GM23338 (cell line): ENCODE data around the gene GPRIN1. TPM values are rescaled to one million over a fixed set of nuclear protein-coding genes. Genes with fewer than 3 reads are reported as not detected.

Experiments used
- ATAC-seq: fragments of 200-7000 bp; cut with Tn5 transposase; 3 replicates; pipeline ENCODE4 v1.9.1; 2020
- DNase-seq: peaks from one replicate; pipeline ENCODE4 v3.0.0-alpha.2; 2015; ENCODE audit warnings: low spot score
- H2AFZ ChIP-seq: fragments of 200-600 bp; sonication (generic); 2 replicates; pipeline ENCODE4 v1.8.0; 2016; ENCODE audit warnings: antibody characterized with exemption, mild to moderate bottlenecking, moderate library complexity
- H3F3A ChIP-seq: fragments of 200-600 bp; sonication (generic); replicated peaks from 2 replicates; pipeline ENCODE4 v1.8.0; 2017; ENCODE audit warnings: antibody characterized with exemption, mixed run types, low read depth
- H3K27ac ChIP-seq: fragments of 200-600 bp; sonication (generic); 2 replicates; pipeline ENCODE4 v1.6.1; 2016; ENCODE audit warnings: low read depth
- H3K27me3 ChIP-seq: fragments of 200-600 bp; sonication (generic); 2 replicates; pipeline ENCODE4 v1.8.0; 2016; ENCODE audit warnings: mild to moderate bottlenecking, mixed run types, moderate library complexity; ENCODE audit not compliant: insufficient read depth
- H3K36me3 ChIP-seq: fragments of 200-600 bp; sonication (generic); 2 replicates; pipeline ENCODE4 v1.8.0; 2016; ENCODE audit warnings: mild to moderate bottlenecking; ENCODE audit not compliant: insufficient read depth
- H3K4me1 ChIP-seq: fragments of 200-600 bp; sonication (generic); 2 replicates; pipeline ENCODE4 v1.8.0; 2016; ENCODE audit warnings: mild to moderate bottlenecking, moderate library complexity; ENCODE audit not compliant: insufficient read depth
- H3K4me2 ChIP-seq: fragments of 200-600 bp; sonication (generic); 2 replicates; pipeline ENCODE4 v1.7.1; 2017; ENCODE audit warnings: mixed run types
- H3K4me3 ChIP-seq: fragments of 200-600 bp; sonication (generic); 2 replicates; pipeline ENCODE4 v1.6.1; 2016; ENCODE audit warnings: mixed run types
- H3K79me2 ChIP-seq: fragments of 200-600 bp; sonication (generic); replicated peaks from 2 replicates; pipeline ENCODE4 v1.8.0; 2017; ENCODE audit warnings: mild to moderate bottlenecking; ENCODE audit not compliant: insufficient read depth
- H3K9me2 ChIP-seq: fragments of 200-600 bp; sonication (generic); 2 replicates; pipeline ENCODE4 v1.8.0; 2017; ENCODE audit not compliant: insufficient read depth
- H4K20me1 ChIP-seq: fragments of 200-600 bp; sonication (generic); replicated peaks from 2 replicates; pipeline ENCODE4 v1.8.0; 2017; ENCODE audit warnings: mild to moderate bottlenecking; ENCODE audit not compliant: insufficient read depth
- H3K27ac Mint-ChIP-seq: 2 replicates; pipeline ENCODE4 v1.8.0; 2020; ENCODE audit warnings: inconsistent platforms, mild to moderate bottlenecking, moderate library complexity, mixed read lengths
- H3K27me3 Mint-ChIP-seq: 3 replicates; pipeline ENCODE4 v1.8.0; 2022; ENCODE audit warnings: low read depth, mild to moderate bottlenecking, moderate library complexity, mixed read lengths, inconsistent platforms; ENCODE audit not compliant: insufficient read depth, poor library complexity
- H3K36me3 Mint-ChIP-seq: 3 replicates; pipeline ENCODE4 v1.8.0; 2021; ENCODE audit warnings: low read depth, mild to moderate bottlenecking, inconsistent platforms, moderate library complexity, mixed read lengths
- H3K4me1 Mint-ChIP-seq: 3 replicates; pipeline ENCODE4 v1.8.0; 2020; ENCODE audit warnings: mild to moderate bottlenecking, inconsistent platforms, mixed read lengths
- H3K4me3 Mint-ChIP-seq: 3 replicates; pipeline ENCODE4 v1.8.0; 2021; ENCODE audit warnings: moderate library complexity, mild to moderate bottlenecking, inconsistent platforms, mixed read lengths
- H3K9me3 Mint-ChIP-seq: 3 replicates; pipeline ENCODE4 v1.8.0; 2020; ENCODE audit warnings: moderate library complexity, mild to moderate bottlenecking, inconsistent platforms, mixed read lengths
- ETS1 ChIP-seq: IDR thresholded peaks from 2 replicates; pipeline ENCODE4 v1.6.1; 2016; ENCODE audit warnings: antibody characterized with exemption
- EZH2 ChIP-seq: fragments of 200-600 bp; sonication (generic); IDR thresholded peaks from one replicate; pipeline ENCODE4 v1.8.0; 2017; ENCODE audit warnings: antibody characterized with exemption, mild to moderate bottlenecking, low read depth; ENCODE audit not compliant: unreplicated experiment
- EZH2phosphoT487 ChIP-seq: fragments of 200-600 bp; sonication (generic); IDR thresholded peaks from one replicate; pipeline ENCODE4 v1.8.1; 2018; ENCODE audit warnings: antibody characterized with exemption; ENCODE audit not compliant: unreplicated experiment
- JUNB ChIP-seq: IDR thresholded peaks from one replicate; pipeline ENCODE4 v1.6.1; 2016; ENCODE audit warnings: antibody characterized with exemption; ENCODE audit not compliant: unreplicated experiment
- NANOG ChIP-seq: IDR thresholded peaks from 2 replicates; pipeline ENCODE4 v1.6.1; 2016; ENCODE audit warnings: antibody characterized with exemption, borderline replicate concordance
- POLR2AphosphoS5 ChIP-seq: IDR thresholded peaks from 2 replicates; pipeline ENCODE4 v1.6.1; 2016; ENCODE audit warnings: antibody characterized with exemption, low read depth
- STAT1 ChIP-seq: IDR thresholded peaks from one replicate; pipeline ENCODE4 v1.6.1; 2016; ENCODE audit warnings: antibody characterized with exemption; ENCODE audit not compliant: unreplicated experiment
- ZNF114 ChIP-seq: fragments of 250-450 bp; sonication (Bioruptor Pico); IDR thresholded peaks from 2 replicates; pipeline ENCODE4 v1.5.0; 2020; ENCODE audit warnings: mild to moderate bottlenecking, moderate library complexity
- ZNF331 ChIP-seq: fragments of 250-450 bp; sonication (Bioruptor Pico); IDR thresholded peaks from 2 replicates; pipeline ENCODE4 v1.5.0; 2020; ENCODE audit warnings: low read depth, mild to moderate bottlenecking, moderate library complexity
- polyA plus RNA-seq: library from polyadenylated mRNA; unstranded; fragments of >200 nt; fragmentation: Nextera tagmentation; extraction: Ambion mirVana; gene quantifications from 2 replicates; pipeline ENCODE4 v1.2.1, GENCODE V29; 2016
- total RNA-seq: library from RNA; depleted of rRNA; stranded (reverse); fragments of >200 nt; shearing (Covaris generic); gene quantifications from 2 replicates; pipeline ENCODE4 v1.2.3, GENCODE V29; 2014
- TF ChIP-seq, protein P1 (sequence below): IDR thresholded peaks from one replicate; pipeline ENCODE4 v1.6.1; 2018; ENCODE audit warnings: antibody characterized with exemption; ENCODE audit not compliant: unreplicated experiment
- TF ChIP-seq, protein P2 (sequence below): fragments of 250-450 bp; sonication (Bioruptor Pico); IDR thresholded peaks from 2 replicates; pipeline ENCODE4 v1.5.0; 2020; ENCODE audit warnings: mild to moderate bottlenecking, moderate library complexity

Gene GPRIN1
- total and polyA plus RNA-seq, 2 experiments from 2014 or later, result 3.8 to 14.6 TPM

DNA sequence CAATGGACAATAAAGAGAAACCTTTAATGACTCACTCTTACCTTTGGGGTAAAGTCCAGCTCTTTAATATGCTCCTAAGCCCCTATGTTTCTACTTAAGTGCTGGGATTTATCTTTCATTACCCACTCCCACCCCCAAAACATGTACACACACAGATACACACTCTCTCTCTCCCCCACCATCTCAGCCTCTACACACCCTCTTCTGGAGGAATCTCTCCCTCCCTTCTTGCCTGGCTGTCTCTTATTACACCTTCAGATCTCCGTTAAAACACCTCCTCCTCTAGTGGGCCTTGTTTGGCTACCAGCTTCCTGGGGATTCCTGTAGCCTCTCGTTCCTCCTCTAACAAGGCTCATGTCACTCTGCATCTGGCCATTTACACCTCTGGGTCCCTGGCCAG lies 6.9 kb downstream of the GPRIN1 start:
- H3F3A ChIP-seq, result no peaks in the 10 kb centered on the region
- no peak overlapping the region for H3K27ac ChIP-seq
- H3K36me3 ChIP-seq, result no peaks in the 10 kb centered on the region
- no peak overlapping the region for H2AFZ ChIP-seq
- ATAC-seq (peak; percentile 45), DNase-seq (no peak)
- H3K27me3 ChIP-seq, result peaks cover 2% of the 10 kb centered on the region; the same call in 1 of the 2 replicates
- no peaks in the 10 kb centered on the region for H3K9me2 ChIP-seq
- no peak overlapping the region; the same call in 2 of the 3 replicates for H3K4me3 Mint-ChIP-seq
- peaks cover 11% of the 10 kb centered on the region for H3K27me3 Mint-ChIP-seq
- peaks cover 18% of the 10 kb centered on the region for H3K36me3 Mint-ChIP-seq
- no peak overlapping the region for H3K4me2 ChIP-seq
- no peaks in the 10 kb centered on the region for H3K79me2 ChIP-seq
- H3K4me1 ChIP-seq, result peaks cover 9% of the 10 kb centered on the region
- H3K4me3 ChIP-seq, result no peak overlapping the region
- H3K4me1 Mint-ChIP-seq, result peaks cover 14% of the 10 kb centered on the region
- no peak overlapping the region for H3K27ac Mint-ChIP-seq
- H4K20me1 ChIP-seq, result peaks cover 14% of the 10 kb centered on the region; the same call in 1 of the 2 replicates
- peaks cover 5% of the 10 kb centered on the region for H3K9me3 Mint-ChIP-seq
- TF ChIP-seq, protein P1, sequence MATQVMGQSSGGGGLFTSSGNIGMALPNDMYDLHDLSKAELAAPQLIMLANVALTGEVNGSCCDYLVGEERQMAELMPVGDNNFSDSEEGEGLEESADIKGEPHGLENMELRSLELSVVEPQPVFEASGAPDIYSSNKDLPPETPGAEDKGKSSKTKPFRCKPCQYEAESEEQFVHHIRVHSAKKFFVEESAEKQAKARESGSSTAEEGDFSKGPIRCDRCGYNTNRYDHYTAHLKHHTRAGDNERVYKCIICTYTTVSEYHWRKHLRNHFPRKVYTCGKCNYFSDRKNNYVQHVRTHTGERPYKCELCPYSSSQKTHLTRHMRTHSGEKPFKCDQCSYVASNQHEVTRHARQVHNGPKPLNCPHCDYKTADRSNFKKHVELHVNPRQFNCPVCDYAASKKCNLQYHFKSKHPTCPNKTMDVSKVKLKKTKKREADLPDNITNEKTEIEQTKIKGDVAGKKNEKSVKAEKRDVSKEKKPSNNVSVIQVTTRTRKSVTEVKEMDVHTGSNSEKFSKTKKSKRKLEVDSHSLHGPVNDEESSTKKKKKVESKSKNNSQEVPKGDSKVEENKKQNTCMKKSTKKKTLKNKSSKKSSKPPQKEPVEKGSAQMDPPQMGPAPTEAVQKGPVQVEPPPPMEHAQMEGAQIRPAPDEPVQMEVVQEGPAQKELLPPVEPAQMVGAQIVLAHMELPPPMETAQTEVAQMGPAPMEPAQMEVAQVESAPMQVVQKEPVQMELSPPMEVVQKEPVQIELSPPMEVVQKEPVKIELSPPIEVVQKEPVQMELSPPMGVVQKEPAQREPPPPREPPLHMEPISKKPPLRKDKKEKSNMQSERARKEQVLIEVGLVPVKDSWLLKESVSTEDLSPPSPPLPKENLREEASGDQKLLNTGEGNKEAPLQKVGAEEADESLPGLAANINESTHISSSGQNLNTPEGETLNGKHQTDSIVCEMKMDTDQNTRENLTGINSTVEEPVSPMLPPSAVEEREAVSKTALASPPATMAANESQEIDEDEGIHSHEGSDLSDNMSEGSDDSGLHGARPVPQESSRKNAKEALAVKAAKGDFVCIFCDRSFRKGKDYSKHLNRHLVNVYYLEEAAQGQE, result no peak
- TF ChIP-seq POLR2AphosphoS5, result no peak
- TF ChIP-seq, protein P2, sequence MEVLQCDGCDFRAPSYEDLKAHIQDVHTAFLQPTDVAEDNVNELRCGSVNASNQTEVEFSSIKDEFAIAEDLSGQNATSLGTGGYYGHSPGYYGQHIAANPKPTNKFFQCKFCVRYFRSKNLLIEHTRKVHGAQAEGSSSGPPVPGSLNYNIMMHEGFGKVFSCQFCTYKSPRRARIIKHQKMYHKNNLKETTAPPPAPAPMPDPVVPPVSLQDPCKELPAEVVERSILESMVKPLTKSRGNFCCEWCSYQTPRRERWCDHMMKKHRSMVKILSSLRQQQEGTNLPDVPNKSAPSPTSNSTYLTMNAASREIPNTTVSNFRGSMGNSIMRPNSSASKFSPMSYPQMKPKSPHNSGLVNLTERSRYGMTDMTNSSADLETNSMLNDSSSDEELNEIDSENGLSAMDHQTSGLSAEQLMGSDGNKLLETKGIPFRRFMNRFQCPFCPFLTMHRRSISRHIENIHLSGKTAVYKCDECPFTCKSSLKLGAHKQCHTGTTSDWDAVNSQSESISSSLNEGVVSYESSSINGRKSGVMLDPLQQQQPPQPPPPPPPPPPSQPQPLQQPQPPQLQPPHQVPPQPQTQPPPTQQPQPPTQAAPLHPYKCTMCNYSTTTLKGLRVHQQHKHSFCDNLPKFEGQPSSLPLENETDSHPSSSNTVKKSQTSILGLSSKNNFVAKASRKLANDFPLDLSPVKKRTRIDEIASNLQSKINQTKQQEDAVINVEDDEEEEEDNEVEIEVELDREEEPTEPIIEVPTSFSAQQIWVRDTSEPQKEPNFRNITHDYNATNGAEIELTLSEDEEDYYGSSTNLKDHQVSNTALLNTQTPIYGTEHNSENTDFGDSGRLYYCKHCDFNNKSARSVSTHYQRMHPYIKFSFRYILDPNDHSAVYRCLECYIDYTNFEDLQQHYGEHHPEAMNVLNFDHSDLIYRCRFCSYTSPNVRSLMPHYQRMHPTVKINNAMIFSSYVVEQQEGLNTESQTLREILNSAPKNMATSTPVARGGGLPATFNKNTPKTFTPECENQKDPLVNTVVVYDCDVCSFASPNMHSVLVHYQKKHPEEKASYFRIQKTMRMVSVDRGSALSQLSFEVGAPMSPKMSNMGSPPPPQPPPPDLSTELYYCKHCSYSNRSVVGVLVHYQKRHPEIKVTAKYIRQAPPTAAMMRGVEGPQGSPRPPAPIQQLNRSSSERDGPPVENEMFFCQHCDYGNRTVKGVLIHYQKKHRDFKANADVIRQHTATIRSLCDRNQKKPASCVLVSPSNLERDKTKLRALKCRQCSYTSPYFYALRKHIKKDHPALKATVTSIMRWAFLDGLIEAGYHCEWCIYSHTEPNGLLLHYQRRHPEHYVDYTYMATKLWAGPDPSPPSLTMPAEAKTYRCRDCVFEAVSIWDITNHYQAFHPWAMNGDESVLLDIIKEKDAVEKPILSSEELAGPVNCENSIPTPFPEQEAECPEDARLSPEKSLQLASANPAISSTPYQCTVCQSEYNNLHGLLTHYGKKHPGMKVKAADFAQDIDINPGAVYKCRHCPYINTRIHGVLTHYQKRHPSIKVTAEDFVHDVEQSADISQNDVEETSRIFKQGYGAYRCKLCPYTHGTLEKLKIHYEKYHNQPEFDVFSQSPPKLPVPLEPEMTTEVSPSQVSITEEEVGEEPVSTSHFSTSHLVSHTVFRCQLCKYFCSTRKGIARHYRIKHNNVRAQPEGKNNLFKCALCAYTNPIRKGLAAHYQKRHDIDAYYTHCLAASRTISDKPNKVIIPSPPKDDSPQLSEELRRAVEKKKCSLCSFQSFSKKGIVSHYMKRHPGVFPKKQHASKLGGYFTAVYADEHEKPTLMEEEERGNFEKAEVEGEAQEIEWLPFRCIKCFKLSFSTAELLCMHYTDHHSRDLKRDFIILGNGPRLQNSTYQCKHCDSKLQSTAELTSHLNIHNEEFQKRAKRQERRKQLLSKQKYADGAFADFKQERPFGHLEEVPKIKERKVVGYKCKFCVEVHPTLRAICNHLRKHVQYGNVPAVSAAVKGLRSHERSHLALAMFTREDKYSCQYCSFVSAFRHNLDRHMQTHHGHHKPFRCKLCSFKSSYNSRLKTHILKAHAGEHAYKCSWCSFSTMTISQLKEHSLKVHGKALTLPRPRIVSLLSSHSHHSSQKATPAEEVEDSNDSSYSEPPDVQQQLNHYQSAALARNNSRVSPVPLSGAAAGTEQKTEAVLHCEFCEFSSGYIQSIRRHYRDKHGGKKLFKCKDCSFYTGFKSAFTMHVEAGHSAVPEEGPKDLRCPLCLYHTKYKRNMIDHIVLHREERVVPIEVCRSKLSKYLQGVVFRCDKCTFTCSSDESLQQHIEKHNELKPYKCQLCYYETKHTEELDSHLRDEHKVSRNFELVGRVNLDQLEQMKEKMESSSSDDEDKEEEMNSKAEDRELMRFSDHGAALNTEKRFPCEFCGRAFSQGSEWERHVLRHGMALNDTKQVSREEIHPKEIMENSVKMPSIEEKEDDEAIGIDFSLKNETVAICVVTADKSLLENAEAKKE (CRISPR knock-in tag), result no peak
- no peak for TF ChIP-seq ZNF331 (CRISPR knock-in tag)
- no peak for TF ChIP-seq ETS1
- no peak for TF ChIP-seq NANOG
- TF ChIP-seq ZNF114 (CRISPR knock-in tag), result no peak
- TF ChIP-seq STAT1, result no peak
- TF ChIP-seq EZH2phosphoT487, result no peak
- no peak for TF ChIP-seq EZH2
- no peak for TF ChIP-seq JUNB
